NCI-H774 (cell line): ENCODE measurements around the gene GPC6.

Experiments
- DNase-seq: peaks from one replicate; lab custom pipeline; 2025; lab: John Stamatoyannopoulos, UW

Gene GPC6

GRCh38 chr13:93740334-93740733 is 513.7 kb downstream of the GPC6 start:
- no peak for DNase-seq

- DNase-seq, result no peak
These were observed 517.4 kb downstream of the GPC6 start for GRCh38 chr13:93744033-93744432.

GRCh38 chr13:93744886-93745285 is 518.3 kb downstream of the GPC6 start:
- no peak for DNase-seq

- DNase-seq, result no peak
These were observed 519.3 kb downstream of the GPC6 start for GRCh38 chr13:93745884-93746283.

GRCh38 chr13:93746589-93746988 is 520.0 kb downstream of the GPC6 start:
- no peak for DNase-seq

GRCh38 chr13:93750676-93751075 is 524.1 kb downstream of the GPC6 start:
- no peak for DNase-seq

- no peak for DNase-seq
These were observed 524.5 kb downstream of the GPC6 start for GRCh38 chr13:93751117-93751516.

GRCh38 chr13:93752541-93752940 is 525.9 kb downstream of the GPC6 start:
- DNase-seq, result no peak

- no peak for DNase-seq
These were observed 527.0 kb downstream of the GPC6 start for GRCh38 chr13:93753639-93754038.

- DNase-seq, result no peak
These were observed 528.7 kb downstream of the GPC6 start for GRCh38 chr13:93755341-93755740.

GRCh38 chr13:93758575-93758974 is 532.0 kb downstream of the GPC6 start:
- DNase-seq, result no peak

GRCh38 chr13:93762708-93763426 is 536.3 kb downstream of the GPC6 start:
- no peak for DNase-seq

- no peak for DNase-seq
These were observed 538.5 kb downstream of the GPC6 start for GRCh38 chr13:93765062-93765461.

- no peak for DNase-seq
These were observed 539.2 kb downstream of the GPC6 start for GRCh38 chr13:93765811-93766210.

- no peak for DNase-seq
These were observed 540.1 kb downstream of the GPC6 start for GRCh38 chr13:93766719-93767118.

- DNase-seq, result no peak
These were observed 540.7 kb downstream of the GPC6 start for GRCh38 chr13:93767180-93767916.

GRCh38 chr13:93767917-93768409 is 541.4 kb downstream of the GPC6 start:
- no peak for DNase-seq

GRCh38 chr13:93769101-93769500 is 542.5 kb downstream of the GPC6 start:
- DNase-seq, result no peak

- no peak for DNase-seq
These were observed 543.0 kb downstream of the GPC6 start for GRCh38 chr13:93769607-93770006.

- DNase-seq, result no peak
These were observed 544.6 kb downstream of the GPC6 start for GRCh38 chr13:93771227-93771626.

- no peak for DNase-seq
These were observed 545.2 kb downstream of the GPC6 start for GRCh38 chr13:93771782-93772181.

GRCh38 chr13:93774506-93774905 is 547.9 kb downstream of the GPC6 start:
- no peak for DNase-seq

- no peak for DNase-seq
These were observed 548.4 kb downstream of the GPC6 start for GRCh38 chr13:93775027-93775426.
